ENCODE results near the gene PLCB2.

The PLCB2 gene

GRCh38 chr15:40301467-40302179 is 6.1 kb downstream of the PLCB2 start:
- no peak for DNase-seq

GRCh38 chr15:40300771-40301170 is 7.0 kb downstream of the PLCB2 start:
- DNase-seq = no peak

- no peak for DNase-seq
Measured at GRCh38 chr15:40300367-40300766, 7.4 kb downstream of the PLCB2 start.

- DNase-seq = no peak
Measured at GRCh38 chr15:40298216-40298935, 9.4 kb downstream of the PLCB2 start.

GRCh38 chr15:40297356-40297755 is 10.4 kb downstream of the PLCB2 start:
- DNase-seq = no peak

GRCh38 chr15:40296561-40297230 is 11.0 kb downstream of the PLCB2 start:
- no peak for DNase-seq

- no peak for DNase-seq
Measured at GRCh38 chr15:40295877-40296560, 11.7 kb downstream of the PLCB2 start.

- no peak for DNase-seq
Measured at GRCh38 chr15:40295297-40295696, 12.4 kb downstream of the PLCB2 start.

GRCh38 chr15:40293905-40294895 is 13.5 kb downstream of the PLCB2 start:
- no peak for DNase-seq

- DNase-seq = no peak
Measured at GRCh38 chr15:40293006-40293405, 14.7 kb downstream of the PLCB2 start.

GRCh38 chr15:40292246-40292645 is 15.5 kb downstream of the PLCB2 start:
- no peak for DNase-seq

- no peak for DNase-seq
Measured at GRCh38 chr15:40290918-40291574, 16.7 kb downstream of the PLCB2 start.

GRCh38 chr15:40290545-40290917 is 17.2 kb downstream of the PLCB2 start:
- DNase-seq = no peak

GRCh38 chr15:40289140-40289775 is 18.5 kb downstream of the PLCB2 start:
- no peak for DNase-seq

- DNase-seq = no peak
Measured at GRCh38 chr15:40287968-40288367, 19.8 kb downstream of the PLCB2 start.

GRCh38 chr15:40287505-40287904 is 20.2 kb downstream of the PLCB2 start:
- DNase-seq = no peak

- DNase-seq = no peak
Measured at GRCh38 chr15:40286794-40287193, 20.9 kb downstream of the PLCB2 start.

GRCh38 chr15:40286061-40286532 is 21.6 kb downstream of the PLCB2 start:
- DNase-seq = no peak

GRCh38 chr15:40285554-40286011 is 22.2 kb downstream of the PLCB2 start:
- no peak for DNase-seq

GRCh38 chr15:40285151-40285550 is 22.6 kb downstream of the PLCB2 start:
- no peak for DNase-seq

Measured in activated CD4-positive, alpha-beta T cell treated with anti-CD3 and anti-CD28 coated beads, Interleukin-2, amount 50 U/mL, for 48 hours (primary cell).